H54 (cell line): Measurements from ENCODE around the gene ILF3.

ENCODE experiments used
- DNase-seq: peaks from one replicate; pipeline ENCODE4 v3.0.0; 2011; ENCODE audit warnings: low spot score, mixed read lengths; ENCODE audit not compliant: insufficient read length
- FAIRE-seq: peaks from 3 replicates; lab custom pipeline; 2011; peaks lifted over from hg19 to GRCh38; lab: Jason Lieb, UNC
- POLR2A ChIP-seq: IDR thresholded peaks from 2 replicates; pipeline ENCODE4 v1.6.1; 2011; ENCODE audit warnings: low read depth, mild to moderate bottlenecking, low read length

ILF3 gene

DNA sequence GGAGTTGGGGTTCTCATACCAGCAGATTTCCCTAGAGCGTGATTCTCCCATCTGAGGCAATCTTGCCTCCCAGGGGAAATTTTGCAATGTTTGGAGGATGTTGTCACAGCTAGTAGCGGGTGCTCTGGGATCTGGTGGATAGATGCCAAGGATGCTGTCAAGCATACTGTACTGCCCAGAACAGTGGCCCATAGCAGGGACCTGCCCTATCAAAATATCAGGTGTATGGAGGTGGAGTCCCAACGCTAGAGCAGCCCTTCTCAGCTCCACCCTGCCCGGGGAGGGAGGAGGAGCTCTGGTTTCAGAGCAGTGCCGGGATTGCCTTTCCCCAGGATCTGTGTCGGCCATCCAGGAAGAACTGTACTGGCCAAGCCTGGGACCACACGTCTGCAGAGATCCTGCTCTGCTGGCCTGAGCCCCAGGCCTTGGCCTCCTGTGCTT lies 36.2 kb downstream of the ILF3 start:
- FAIRE-seq: no peak
- DNase-seq: no peak
- TF ChIP-seq POLR2A: no peak

DNA sequence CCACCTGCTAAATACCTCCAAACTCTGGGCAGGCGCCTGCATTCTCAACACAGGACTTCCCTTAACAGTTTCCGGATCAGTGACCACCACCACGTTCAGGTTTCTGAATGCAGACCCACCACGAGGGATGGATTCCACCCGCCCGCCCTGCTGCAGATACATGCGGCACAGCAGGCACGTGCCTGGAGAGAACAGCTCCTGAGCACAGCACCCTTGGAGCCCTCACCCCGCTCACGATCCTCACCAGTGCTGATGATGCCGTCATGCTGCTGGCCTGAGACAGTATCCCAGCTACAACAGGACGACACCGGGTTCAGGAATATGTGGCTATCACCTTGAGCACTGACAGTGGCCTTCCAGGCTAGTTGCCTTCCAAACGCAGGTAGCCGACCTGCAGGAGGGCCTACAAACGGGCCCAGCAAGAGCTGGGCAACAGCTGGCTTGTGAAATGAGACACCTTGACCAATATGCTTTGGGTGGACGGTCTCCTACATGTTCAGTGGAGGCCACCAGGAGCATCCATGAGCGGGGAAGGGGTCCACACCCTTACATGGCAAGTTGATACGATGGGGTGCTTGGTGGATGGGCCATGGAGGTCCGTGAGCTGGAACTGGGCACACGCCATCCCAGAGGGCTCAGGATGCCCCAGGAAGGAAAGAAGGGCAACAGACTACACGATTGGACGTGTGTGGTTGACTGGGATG lies 37.2 kb downstream of the ILF3 start:
- no peak for TF ChIP-seq POLR2A
- DNase-seq (no peak), FAIRE-seq (no peak)

DNA sequence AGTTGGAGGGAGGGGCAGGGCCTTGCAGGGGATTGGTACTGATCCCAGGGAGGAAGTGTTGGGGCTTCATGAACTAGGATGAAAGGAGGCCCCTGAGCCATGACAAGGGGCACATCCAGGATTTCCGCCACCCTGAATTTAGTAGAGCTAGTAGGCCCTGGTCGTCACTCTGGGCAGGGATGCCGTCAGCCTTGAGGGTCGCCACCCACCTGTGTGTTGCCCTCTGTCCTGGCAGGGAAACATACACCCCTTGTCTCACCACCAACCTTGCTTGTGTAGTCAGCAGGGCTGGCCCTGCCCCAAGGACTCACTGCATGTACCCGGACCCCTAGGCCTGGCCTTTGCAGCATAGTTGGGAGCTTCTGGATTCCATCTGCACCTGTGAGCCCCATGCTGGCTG lies 37.7 kb downstream of the ILF3 start:
- DNase-seq (no peak), FAIRE-seq (no peak)
- no peak for TF ChIP-seq POLR2A

DNA sequence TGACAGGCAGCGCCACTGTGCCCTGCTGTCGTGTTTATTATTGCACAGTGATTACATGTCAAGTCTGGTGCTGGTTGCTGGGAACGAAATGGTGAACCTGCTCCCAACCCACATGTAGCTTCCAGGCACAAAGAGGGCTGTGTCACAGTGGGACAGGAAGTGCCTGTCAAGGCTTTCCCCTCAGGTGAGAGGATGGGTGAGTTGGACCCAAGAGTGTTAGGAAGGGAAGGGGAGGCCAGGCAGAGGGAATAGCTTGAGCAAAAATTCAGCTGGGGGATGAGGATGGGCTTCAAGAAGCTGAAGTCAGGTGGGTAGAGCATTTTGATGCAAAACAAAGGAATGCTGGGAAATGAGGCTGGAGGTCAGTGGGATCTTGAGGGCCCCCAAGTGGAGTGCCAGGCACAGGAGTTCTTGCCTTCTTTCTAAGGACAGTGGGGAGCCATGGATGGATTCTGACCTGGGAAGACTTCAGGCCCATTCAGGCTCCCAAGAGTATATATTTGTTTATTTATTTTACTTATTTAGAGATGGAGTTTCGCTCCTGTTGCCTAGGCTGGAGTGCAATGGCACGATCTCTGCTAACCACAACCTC lies 38.6 kb downstream of the ILF3 start:
- DNase-seq: no peak
- TF ChIP-seq POLR2A: no peak
- FAIRE-seq: no peak

DNA sequence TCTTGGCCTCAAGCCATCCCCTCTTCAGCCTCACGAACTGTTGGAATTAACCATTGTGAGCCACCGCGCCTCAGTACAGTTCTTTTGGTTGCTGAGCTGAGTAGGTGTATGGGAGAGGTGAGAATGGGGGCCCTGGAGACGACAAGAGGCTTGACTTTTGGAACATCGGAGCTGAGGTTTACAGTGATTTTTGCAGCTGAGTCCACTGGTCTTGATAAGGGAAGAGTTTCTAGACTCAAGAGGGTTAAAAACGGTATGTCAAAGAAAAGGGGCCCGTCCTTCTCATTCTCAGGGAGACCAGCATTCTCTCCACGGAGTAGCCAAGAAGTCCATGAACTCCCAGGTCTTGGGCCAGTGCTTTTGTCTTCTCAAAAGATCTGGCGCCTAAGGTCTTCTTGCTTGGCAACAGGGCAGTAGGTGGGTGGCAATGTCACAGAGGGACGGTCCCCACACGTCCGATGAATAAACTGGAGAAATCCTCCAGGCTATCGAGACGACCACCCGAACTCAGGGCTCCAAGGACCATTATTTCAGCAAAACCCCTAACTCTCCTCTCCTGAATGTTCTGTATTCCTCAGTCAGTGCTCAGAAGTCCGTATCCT lies 40.7 kb downstream of the ILF3 start:
- TF ChIP-seq POLR2A: no peak
- DNase-seq: no peak
- FAIRE-seq: no peak

DNA sequence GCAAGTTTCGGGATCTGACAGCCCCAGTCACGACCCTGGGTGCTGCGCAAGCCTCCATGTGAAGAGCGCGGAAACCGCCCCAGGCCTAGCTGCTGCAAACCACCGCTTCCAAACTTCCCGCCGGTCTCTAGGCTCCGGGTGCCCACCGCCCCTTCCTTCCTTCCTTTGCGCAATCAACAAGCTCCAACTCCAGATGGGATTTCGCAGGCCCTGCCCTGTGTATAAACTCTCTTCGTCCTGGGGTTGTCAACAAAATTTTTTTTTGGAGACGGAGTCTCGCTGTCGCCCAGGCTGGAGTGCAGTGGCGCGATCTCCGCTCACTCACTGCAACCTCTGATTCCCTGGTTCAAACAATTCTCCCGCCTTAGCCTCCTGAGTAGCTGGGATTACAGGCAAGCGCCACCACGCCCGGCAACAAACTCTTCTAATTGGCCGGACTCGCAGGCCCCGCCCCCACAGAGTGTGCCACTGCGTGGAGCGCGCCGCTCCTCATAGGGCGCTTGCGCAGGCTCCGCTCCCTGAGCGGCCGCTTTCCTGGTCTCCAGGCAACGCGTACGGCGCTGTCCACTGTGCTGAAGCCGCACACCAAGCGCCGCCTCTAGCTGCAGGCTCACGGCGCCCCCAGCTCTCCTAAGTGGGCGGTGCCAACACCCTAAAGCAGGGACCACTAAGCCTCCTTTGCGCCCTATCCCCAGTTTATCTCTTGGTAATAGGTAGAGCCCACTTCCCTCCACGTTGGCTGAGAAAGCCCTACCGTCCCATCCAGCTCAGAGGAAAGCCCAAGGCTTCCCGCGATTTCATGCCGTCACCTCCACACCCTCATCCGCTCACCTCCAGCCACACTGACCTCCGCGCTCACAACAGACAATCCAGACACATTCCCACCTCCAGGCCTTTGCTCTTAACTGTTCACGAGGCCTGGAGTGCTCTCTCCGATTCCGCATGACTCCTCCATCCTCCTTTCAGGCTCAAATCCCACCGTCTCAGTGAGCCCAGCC lies 41.6 kb downstream of the ILF3 start:
- TF ChIP-seq POLR2A: no peak
- FAIRE-seq: no peak
- peak; percentile 76 for DNase-seq

DNA sequence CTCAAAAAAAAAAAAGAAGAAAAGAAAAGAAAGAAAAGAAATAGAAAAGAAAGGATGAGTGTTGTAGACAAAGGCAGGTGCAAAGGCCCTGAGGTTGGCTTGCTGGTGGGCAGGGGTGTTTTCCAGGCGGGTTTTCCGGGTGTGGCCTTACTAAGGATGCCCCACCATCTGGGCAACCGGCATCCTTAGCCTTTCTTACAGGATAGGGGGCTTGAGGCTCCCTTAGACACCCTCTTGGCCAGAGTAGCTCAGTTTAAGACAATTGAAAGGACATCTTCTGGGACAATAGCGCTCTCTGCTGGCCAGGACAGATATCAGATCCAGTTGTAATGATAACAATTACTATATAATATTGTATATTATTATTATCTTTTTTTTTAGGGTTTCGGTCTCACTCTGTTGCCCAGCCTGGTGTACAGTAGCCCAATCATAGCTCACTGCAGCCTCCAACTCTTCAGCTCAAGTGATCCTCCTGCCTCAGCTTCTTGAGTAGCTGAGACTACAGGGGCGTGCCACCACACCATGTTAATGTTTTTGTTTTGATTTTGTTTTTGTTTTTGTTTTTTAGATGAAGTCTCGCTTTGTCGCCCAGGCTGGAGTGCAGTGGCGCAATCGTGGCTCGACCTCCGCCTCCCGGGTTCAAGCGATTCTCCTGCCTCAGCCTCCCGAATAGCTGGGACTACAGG lies 45.6 kb downstream of the ILF3 start:
- TF ChIP-seq POLR2A: no peak
- DNase-seq: no peak
- no peak for FAIRE-seq

DNA sequence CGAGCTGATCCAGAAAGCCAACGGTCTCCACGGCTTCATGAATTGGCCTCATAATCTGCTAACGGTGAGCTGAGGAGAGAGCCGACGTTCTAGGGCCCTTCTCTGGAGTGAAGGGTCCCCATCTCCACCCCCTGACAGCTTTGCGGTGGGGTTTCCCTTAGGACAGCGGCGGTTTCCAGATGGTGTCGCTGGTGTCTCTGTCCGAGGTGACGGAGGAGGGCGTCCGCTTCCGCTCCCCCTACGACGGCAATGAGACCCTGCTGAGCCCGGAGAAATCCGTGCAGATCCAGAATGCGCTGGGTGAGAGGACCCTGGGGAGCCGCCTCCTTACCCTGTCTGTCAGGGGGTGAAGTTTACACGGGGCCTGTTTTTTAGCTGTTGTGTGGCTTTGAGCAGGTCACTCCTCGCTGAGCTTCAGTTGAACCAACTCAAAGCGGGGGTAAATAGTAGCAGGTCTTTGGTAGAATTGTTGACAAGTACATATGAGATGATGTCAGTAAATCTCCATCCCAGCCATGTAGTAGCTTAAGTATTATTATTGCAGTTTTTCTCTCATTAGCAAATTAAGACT lies 47.9 kb downstream of the ILF3 start:
- DNase-seq (no peak), FAIRE-seq (no peak)
- no peak for TF ChIP-seq POLR2A

DNA sequence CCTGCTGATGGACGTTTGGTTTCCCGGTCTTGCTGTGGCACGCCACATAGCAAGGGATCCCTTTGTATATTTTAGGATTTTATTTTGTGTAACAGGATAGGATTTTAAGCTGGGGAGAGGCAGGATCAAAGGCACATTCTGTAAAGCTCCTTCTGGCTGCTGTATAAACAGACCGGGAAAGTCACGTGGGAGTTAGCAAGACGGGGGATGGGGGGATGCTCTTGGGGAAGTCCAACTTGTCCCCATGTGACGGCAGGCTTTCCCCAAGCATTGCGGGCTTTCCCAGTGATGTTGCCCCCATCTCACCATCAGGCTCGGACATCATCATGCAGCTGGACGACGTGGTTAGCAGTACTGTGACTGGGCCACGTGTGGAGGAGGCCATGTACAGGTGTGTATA lies 52.8 kb downstream of the ILF3 start:
- FAIRE-seq: no peak
- no peak for TF ChIP-seq POLR2A
- no peak for DNase-seq

DNA sequence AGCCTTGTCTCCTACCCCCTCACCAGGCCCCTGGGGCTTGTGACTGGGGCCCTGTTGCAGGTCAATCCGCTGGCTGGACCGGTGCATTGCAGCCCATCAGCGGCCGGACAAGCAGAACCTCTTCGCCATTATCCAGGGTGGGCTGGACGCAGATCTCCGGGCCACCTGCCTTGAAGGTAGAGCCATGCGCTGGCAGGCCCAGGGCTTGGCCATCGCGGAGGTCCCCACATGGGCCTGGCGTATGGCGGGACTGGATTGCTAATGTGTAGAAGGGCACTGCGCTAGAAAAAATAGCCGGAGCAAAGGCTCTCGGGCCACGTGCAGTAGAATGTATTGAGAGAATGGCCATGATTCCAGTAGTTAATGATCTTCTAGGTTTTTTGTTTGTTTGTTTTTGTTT lies 53.3 kb downstream of the ILF3 start:
- DNase-seq (no peak), FAIRE-seq (no peak)
- no peak for TF ChIP-seq POLR2A

DNA sequence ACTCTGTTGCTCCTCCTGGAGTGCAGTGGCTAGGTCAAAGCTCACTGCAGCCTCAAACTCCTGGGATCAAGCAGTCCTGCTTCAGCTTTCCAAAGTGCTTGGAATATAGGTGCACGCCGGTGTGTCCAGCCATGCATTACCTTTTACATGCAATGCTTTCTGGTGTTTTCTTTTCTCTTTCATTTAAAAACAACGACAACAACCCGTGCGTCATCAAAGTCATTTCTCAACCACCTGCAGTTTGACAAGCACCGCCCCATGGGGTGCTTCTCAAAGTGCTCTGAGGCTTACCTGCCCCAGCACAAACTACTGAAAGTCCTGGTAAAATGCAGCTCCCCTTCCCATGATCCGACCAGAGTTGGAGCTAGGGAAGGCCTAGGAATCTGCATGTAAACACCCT lies 54.1 kb downstream of the ILF3 start:
- DNase-seq: no peak
- no peak for TF ChIP-seq POLR2A
- no peak for FAIRE-seq

DNA sequence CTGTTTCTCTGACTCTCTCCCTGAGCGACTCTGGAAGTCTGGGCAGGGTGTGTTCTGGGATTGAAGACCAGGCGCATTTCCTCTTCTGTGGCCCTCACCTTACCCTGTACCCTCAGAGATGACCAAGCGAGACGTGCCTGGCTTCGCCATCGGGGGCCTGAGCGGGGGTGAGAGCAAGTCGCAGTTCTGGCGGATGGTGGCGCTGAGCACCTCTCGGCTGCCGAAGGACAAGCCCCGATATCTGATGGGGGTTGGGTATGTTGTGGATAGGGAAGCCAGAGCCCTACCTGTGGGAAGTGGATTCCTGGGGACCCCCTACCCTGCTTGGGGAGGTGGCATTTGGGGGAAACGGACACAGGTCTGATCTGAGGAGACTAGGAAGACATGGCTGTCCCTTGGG lies 57.9 kb downstream of the ILF3 start:
- TF ChIP-seq POLR2A: no peak
- DNase-seq (no peak), FAIRE-seq (no peak)

DNA sequence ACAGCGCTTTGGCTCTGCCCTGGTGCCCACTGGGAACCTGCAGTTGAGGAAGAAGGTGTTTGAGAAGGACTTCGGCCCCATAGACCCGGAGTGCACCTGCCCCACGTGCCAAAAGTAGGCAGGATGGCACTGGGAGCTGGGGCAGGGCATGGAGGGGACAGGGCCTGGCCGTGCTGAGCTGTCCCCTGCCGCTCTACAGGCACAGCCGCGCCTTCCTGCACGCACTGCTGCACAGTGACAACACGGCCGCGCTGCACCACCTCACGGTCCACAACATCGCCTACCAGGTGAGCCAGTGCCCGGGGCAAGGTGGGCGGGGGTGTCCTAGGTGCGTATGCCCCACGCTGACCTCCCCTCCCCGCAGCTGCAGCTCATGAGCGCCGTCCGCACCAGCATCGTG lies 58.6 kb downstream of the ILF3 start:
- no peak for TF ChIP-seq POLR2A
- no peak for FAIRE-seq

More for the DNA sequence above, 58.6 kb downstream of the ILF3 start:
- no peak for DNase-seq
